Nephron progenitor cell (in vitro differentiated cells): Measurements from ENCODE around the gene LPP.

Source experiments
- DNase-seq: peaks from one replicate; pipeline ENCODE4 v3.0.0; 2021
- H3K27ac Mint-ChIP-seq: 2 replicates; pipeline ENCODE4 v1.8.0; 2021; ENCODE audit warnings: mild to moderate bottlenecking, moderate library complexity, mixed read lengths
- H3K27me3 Mint-ChIP-seq: 2 replicates; pipeline ENCODE4 v1.8.0; 2021; ENCODE audit warnings: mild to moderate bottlenecking, low read depth, mixed read lengths; ENCODE audit not compliant: poor library complexity
- H3K36me3 Mint-ChIP-seq: 2 replicates; pipeline ENCODE4 v1.8.0; 2021; ENCODE audit warnings: low read depth, mixed read lengths
- H3K4me1 Mint-ChIP-seq: 2 replicates; pipeline ENCODE4 v1.8.0; 2021; ENCODE audit warnings: mixed read lengths
- H3K4me3 Mint-ChIP-seq: 2 replicates; pipeline ENCODE4 v1.8.0; 2021; ENCODE audit warnings: mild to moderate bottlenecking, moderate library complexity, mixed read lengths
- H3K9me3 Mint-ChIP-seq: 2 replicates; pipeline ENCODE4 v1.8.0; 2021; ENCODE audit warnings: mild to moderate bottlenecking, moderate library complexity, mixed read lengths
- CTCF ChIP-seq: fragments of 200-600 bp; sonication (generic); IDR thresholded peaks from 2 replicates; pipeline ENCODE4 v1.5.0; 2021; ENCODE audit warnings: antibody characterized with exemption

LPP gene

GRCh38 chr3:188855675-188856074, 701.7 kb downstream of the LPP start:
- no peaks in the 10 kb centered on the region for H3K36me3 Mint-ChIP-seq
- no peak overlapping the region for H3K27ac Mint-ChIP-seq
- no peaks in the 10 kb centered on the region for H3K9me3 Mint-ChIP-seq
- no peaks in the 10 kb centered on the region for H3K27me3 Mint-ChIP-seq
- no peak for DNase-seq
- H3K4me3 Mint-ChIP-seq, result no peak overlapping the region
- no peaks in the 10 kb centered on the region for H3K4me1 Mint-ChIP-seq
- TF ChIP-seq CTCF, result no peak

- no peaks in the 10 kb centered on the region for H3K4me1 Mint-ChIP-seq
- H3K27me3 Mint-ChIP-seq, result no peaks in the 10 kb centered on the region
These were observed 706.2 kb downstream of the LPP start for GRCh38 chr3:188860147-188860546.

GRCh38 chr3:188861842-188862744, 708.1 kb downstream of the LPP start:
- H3K9me3 Mint-ChIP-seq, result no peaks in the 10 kb centered on the region
- no peaks in the 10 kb centered on the region for H3K4me1 Mint-ChIP-seq
- H3K27ac Mint-ChIP-seq, result no peak overlapping the region
- no peaks in the 10 kb centered on the region for H3K27me3 Mint-ChIP-seq
- peaks cover 10% of the 10 kb centered on the region for H3K36me3 Mint-ChIP-seq
- H3K4me3 Mint-ChIP-seq, result no peak overlapping the region
- no peak for DNase-seq
- TF ChIP-seq CTCF, result no peak

More at GRCh38 chr3:188860147-188860546, 706.2 kb downstream of the LPP start:
- H3K36me3 Mint-ChIP-seq, result no peaks in the 10 kb centered on the region
- no peak overlapping the region for H3K4me3 Mint-ChIP-seq
- TF ChIP-seq CTCF, result no peak
- no peak overlapping the region for H3K27ac Mint-ChIP-seq
- no peaks in the 10 kb centered on the region for H3K9me3 Mint-ChIP-seq
- DNase-seq, result no peak

GRCh38 chr3:188863999-188864406, 710.0 kb downstream of the LPP start:
- DNase-seq, result no peak
- Mint-ChIP-seq H3K27ac (no peak overlapping the region), H3K9me3 (no peaks in the 10 kb centered on the region), H3K4me1 (no peaks in the 10 kb centered on the region), H3K4me3 (no peak overlapping the region), H3K36me3 (peaks cover 10% of the 10 kb centered on the region), H3K27me3 (no peaks in the 10 kb centered on the region)
- TF ChIP-seq CTCF, result no peak

GRCh38 chr3:188867691-188868265, 713.8 kb downstream of the LPP start:
- H3K4me3 Mint-ChIP-seq, result no peak overlapping the region
- no peak for TF ChIP-seq CTCF
- no peaks in the 10 kb centered on the region for H3K4me1 Mint-ChIP-seq
- no peak overlapping the region for H3K27ac Mint-ChIP-seq
- no peak for DNase-seq
- no peaks in the 10 kb centered on the region for H3K27me3 Mint-ChIP-seq
- H3K9me3 Mint-ChIP-seq, result no peaks in the 10 kb centered on the region
- H3K36me3 Mint-ChIP-seq, result peaks cover 15% of the 10 kb centered on the region
